Activated CD4-positive, alpha-beta T cell treated with anti-CD3 and anti-CD28 coated beads, Interleukin-2, amount 50 U/mL, for 24 hours (primary cell): ENCODE data around the gene PLEKHH1.
A peak's percentile ranks its signal among the peaks of the same experiment; 100 is the strongest.

Experiments used
- DNase-seq, 2 donors: peaks; one replicate each; pipeline ENCODE4 v3.0.0-alpha.2; 2020; ENCODE audit warnings: low read depth in 1 of 2, low spot score in 1 of 2

The PLEKHH1 gene

DNA sequence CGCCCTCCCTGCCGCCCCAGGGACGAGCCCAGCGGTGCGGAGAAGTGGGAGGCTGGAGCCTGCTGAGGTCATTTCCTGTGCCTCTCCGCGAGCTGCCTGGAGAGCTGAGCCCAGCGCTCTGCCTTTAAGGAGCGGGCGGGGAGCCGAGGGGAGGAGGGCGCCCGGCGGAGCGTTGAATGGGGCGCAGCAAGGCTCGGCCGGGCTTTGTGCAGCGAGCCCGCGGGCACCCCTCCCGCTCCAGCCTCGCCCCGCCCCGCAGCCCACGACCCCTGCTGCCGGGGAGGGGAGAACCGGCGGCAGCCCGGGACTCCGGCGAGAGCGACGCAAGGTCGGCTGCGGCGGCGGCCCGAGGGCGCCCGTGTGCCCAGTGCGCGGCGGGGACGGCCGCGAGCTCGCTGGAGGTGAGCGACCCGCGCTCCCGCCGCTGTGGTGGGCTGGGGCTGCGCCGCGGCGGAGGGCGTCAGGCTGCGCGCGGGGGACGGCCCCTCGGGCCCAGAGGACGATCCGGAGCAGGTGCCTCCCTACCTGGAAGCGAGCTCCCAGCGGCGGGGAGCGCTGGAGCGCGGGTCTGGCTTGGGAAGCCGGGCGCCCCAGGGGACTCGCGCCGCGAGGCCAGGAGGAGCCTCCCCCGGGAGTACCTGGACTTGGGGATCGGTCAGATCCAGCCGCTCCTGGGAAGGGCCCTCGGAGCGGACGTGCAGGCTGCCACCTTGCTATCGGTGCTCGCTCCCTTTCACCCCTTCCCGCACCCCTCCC is at the start of gene PLEKHH1:
PLEKHH1 (plus strand) TSS at position 293 of the 756 bp plus-strand sequence. CDS start 8,578 bp downstream, outside the sequence.
- DNase-seq, result peak; percentile 35 to 49

DNA sequence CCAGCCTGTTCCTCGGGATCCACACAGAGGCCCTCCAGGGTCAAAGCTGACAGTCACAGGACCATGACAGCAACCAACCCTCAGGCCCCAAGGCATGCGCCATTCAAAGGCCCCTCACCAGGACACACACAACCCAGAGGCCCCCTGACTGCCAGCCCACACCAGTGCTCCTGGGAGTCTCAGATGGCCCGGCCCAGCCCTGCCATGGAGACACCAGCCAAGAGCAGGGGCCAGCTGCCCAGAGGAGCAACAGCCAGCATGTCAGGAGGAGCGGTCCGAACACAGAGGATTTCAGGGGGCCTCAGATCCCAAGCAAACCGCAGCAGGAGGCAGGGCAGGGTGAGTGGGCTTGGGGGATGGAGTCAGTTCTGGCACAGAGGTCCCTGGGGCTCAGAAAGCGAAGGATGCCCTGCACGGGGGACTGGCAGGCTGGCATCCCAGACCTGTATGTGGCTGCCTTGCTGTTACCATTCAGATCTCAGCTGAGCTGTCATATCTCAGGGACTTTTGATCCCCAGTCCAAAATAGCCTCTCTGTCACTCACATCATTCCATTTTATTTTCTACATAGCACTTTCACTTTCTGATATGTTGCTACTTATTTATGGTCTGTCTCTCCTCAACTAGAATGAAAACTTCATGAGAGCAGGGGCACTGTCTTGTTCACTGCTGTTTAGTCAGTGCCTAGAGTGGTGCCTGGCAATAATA is 49.4 kb upstream of the PLEKHH1 start:
- DNase-seq, result no peak

DNA sequence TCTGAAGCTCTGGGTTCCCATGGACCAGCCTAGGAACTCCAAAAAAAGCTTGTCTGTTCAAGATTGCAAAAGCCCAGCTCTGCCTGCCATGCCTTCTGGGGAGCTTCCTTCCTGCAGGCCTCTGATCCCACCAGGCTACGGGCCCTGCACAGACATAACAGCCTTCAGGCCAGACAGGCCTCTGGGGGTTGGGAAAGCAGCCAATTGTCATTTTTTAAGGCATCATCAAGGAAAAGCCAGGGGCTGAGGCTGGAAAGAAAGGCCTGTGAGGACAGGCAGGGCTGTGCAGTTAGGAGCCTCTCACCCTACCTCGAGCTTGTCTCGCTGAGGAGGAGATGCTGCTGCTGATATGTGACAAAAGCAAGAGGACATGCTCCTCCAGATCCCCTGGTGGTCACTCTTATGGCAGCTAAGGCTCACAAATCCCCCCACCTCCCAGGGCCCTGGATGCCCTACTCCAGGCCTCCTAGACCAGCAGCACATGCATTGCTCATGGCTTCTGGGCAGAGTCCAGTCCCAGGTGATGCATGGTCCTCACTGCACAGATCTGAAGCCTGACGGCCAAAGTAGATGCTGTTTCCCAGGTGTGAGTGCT is 47.5 kb upstream of the PLEKHH1 start:
- DNase-seq, result no peak

DNA sequence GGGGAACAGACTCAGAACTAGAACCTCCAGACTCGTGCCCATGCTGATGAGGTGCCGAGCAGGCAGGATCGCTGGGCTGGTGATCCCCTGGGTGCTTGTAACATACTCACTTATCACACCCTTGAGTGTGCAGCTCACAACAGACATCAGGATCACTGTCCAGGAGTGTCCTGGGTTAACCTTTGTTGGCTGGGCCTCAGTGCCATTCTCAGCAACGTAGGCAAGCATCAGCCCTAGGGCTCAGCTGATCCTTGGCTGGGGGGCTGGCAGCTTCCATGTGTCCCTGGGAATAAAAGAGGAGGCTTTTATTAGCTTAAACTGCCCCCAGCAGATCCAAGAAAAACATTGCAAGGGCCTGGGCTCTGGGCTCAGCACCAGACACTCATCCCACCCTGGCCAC is 46.2 kb upstream of the PLEKHH1 start:
- DNase-seq, result no peak

DNA sequence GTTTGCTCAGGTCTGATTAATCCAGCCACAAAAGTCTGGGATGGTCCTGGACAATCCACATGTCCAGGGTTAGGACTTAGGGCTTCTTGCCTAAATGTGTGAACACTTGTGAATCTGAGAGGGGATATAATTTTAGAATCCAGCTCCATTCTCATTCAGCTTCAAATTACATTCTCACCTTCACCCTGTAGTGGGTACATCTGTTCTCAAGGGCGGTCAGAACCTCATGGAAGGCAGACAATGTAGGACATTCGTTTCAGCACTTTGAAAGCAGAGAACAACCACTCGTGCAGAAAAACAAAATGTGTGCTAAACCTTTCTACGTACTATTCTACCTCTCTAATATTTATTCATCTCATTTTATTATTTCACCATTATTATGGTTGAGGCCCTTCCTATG is 45.8 kb upstream of the PLEKHH1 start:
- DNase-seq, result no peak

DNA sequence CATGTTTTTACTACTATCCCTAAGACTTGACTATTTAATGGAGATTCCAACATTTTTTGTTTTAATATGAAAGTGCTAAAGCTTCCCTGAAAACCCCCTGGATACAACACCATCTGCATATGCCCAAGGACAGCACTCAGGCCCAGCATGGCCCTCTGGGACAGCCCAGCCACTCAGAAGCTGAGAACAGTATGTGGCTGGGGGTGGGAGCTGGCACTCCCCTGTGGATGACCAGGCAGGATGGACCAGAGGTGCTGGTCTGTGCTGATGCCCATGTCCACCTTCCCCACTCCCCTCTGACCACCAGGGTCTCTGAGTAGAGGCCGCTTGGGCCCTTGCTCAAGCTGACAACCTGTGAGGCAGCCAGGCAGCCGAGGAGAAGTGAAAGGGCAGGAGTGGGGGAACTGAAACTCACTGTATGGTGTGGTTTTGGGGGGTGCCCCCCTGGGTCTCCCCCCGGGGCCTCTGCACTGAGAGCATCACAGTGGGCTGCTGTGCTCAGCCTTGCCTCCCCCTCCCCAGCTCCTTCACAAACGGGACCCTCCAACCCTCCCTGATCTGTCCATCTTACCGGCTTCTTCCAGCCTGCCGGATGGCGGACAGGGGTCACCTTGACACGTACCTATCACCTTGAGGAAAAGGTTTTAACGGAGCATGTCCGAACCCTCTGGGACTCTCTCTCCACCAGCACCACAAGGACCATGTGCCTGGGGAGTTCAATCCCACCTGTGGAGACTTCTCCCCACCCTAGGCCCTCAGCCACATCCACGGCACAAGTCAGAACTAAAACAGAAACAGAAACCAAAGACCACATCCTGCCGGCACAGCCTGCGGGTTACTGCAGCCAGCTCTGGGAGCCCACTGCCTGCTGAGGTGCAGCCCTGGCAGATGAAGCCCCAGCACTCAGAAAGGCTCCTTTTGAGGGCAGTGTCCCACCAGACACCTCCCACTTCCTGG is 44.9 kb upstream of the PLEKHH1 start, which contains the start of gene TMEM229B:
TMEM229B (minus strand) TSS at position 785 of the 957 bp plus-strand sequence. CDS start 14,798 bp downstream, outside the sequence.
- DNase-seq, result peak; percentile 37 to 55

DNA sequence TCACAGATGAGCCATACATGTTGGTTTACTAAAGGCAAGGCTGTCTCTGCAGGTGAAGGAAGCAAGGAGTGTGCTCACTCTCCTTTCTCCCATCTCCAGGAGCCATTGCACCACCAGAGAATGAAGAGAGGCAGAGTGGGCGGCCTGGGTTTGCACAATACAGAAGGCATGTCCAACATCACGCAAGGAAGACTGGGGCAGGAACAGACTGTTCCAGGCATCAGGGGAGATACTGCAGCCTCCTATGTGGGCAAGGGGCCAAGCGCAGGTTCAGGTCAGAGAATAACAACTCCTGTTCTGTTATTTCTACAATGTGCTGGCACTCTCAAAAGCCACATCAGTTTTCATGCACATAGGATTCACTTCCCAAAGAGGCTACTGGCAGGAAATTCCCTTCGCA is 42.9 kb upstream of the PLEKHH1 start:
- DNase-seq, result no peak

DNA sequence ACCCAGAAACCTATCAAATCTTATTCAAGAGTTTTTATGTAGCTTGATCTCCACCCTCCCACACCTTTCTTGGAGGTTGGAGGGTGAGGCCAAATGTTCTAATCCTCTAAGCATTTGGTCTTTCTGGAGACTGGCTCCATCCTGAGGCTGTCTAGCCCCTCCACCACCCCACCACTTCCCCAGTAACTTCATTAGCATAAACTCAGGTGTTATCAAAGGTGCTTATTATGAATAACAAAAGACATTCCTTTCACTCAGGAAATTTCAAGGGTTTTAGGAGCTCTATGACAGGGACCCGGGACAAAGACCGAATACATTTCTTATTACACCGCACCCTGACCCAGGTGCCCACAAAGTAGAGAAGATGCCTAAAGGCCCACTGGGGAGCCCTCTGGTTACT is 41.8 kb upstream of the PLEKHH1 start:
- DNase-seq, result no peak

DNA sequence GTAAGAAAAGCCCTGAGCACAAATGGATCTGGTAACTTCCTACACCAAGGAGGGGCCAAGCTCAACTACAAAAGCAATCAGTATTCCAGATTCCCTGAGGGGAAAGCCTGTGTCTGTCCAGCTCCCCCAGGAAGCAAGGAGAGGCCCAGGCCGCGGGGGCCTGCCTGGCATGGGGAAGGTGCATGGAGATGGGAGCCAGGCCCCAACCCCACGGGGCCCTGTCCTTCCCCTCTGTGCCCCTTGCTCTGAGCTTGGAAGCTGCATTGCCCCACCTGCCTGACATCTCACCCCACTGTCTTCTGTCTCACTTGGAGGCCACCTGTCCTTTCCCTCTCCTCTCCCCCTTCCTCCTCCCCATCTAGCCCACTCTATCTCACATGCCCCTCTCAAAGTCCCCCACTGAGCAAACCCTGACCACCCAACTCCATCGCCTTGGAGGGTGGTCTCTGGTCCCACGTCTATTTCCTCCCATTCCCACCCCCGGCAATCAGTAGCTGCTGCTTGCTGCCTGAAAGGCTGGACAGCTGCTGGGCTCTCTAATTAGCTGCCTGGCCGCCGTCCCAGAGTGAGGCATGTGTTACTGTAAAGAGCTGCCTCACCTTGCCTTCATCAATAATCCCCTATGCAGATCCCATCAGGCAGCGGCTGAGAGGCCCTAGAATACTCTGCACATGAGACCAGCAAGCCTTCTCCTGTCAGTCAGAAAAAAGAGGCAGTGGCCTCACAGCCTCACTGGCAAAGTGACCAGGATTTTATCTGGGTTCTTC is 41.2 kb upstream of the PLEKHH1 start:
- DNase-seq, result no peak

DNA sequence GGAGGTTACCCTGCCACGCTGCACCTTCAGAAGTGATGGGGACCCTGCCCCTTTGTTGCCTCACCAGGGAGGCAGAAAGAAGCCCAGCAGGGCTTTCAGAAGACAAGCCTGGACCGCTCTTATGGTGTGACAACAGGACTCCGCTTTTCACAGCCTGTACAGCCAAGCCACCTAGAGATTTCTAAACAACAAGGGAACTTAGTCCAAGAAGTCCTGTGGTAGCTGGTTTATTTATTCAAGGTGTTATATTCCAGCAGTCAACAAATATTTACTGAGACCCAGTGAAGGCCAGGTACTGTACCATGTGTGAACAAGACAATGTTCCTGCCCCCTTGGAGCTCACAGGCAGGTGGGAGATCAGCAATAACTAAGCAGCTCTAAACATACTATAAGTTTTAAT is 40.6 kb upstream of the PLEKHH1 start:
- DNase-seq, result no peak

DNA sequence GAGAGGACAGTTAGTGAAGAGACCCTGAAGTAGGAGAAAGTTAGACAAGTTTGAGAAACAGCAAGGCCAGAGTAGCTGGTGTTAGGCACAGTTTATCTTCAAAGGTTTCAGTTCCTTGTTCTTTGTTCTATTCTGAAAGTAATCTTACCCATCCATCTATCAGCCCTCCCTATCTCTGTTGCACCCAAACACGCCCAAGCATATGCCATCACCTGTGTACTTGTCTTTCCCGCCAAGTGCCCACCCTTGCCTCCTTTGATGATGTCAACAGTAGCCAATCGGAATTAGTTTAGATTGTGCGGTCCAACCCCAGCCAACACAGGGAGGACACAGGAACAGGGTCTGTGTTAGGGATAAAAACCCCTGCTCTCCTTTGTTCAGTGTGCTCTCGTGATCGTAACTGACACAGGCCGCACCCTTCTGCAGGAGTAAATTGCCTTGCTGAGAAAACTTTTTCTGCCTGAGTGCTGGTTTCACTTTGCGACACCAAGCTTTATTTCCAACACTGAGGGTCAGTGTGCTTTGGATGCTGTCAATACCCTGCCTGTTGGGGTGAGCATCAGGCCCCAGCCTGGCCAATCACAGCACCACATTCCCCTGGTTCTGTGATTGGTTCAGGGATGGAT is 39.9 kb upstream of the PLEKHH1 start:
- DNase-seq, result no peak

DNA sequence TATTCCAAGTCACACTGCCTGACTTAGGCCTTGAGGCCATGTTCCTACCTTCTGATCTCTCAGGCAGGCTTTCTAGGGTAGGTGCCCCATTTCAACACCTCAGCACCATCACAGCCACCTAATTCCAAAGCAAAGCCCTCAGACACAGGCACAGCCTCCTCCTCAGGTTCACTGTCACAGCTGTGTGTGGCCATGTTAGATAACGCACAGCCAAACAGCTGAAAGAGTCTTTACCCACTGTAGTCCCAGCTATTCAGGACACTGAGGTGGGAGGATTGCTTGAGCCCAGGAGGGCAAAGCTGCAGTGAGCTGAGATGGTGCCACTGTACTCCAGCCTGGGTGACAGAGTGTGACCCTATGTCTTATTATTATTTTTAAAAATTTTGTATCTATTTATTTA is 37.3 kb upstream of the PLEKHH1 start:
- no peak for DNase-seq

DNA sequence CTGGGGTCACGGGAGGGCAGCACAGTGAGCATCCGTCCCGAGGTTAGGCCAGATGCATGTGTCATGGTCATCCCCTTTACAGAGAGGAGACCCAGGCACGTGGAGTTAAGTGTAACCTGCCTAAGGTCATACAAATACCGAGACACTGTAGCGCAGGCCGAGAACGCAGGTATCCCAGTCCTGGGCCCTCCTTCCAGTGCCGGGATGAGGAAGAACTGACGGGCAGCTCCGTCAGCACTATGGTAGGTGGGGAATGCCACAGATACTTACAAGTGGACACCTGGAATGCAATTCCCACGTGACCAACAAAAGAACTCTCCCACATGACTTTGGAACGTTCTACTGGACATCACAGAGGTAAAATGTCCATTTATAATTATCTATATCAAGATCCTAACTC is 35.9 kb upstream of the PLEKHH1 start:
- no peak for DNase-seq

DNA sequence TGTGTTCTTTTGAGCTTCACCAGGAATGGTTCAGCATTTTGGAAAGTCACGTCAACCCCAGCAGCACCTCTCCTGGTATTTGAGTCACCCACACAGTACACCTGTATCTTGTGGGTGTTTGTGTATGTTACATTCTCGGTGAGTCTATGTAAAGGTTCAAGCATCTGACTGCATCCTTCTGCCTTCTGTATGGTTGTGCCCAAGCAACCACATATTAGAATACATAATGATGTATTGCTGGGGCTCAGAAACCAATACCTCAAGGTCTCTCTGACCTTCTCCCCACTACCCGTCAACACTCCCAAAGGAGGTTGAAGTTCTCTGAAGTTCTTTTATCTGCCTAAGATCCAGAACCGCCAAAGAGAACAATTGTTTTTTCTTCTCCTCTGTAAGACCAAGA is 35.4 kb upstream of the PLEKHH1 start:
- DNase-seq, result no peak

DNA sequence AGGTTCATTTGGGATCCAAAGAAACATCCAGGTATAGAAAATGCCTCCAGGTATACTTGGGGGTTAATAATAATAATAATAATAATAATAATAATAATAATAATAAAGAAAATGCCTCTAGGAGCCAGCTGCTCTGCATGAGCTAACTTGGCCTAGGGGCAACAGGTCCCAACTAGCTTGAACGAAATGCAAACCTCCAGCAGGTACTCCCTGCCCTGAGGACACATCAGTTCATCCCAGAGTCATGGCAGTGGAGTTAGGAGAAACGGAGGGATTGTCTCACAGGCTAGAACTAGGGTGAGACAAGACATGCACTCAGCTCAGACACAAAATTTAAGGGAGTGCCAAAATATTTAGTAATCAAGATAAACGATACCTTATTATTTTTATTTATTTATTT is 32.1 kb upstream of the PLEKHH1 start:
- no peak for DNase-seq

DNA sequence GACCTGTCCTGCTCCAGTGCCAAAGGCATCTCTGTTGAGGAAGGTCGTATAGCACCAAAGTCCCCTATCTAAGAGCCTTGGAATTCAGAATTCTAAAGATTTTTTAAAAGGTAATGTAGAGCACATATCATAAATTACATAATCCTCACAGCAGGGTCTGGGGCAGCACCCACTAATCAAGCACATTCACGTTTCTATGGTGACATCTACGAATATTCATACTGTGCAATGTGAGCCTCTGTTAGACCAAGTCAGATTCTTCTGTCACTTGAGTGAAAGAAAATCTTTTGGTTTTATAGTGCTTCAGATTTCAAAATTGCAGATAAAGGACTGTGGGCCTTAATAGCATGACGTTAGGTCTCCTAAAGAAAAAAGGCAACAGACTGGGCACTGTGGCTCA is 31.4 kb upstream of the PLEKHH1 start:
- no peak for DNase-seq

DNA sequence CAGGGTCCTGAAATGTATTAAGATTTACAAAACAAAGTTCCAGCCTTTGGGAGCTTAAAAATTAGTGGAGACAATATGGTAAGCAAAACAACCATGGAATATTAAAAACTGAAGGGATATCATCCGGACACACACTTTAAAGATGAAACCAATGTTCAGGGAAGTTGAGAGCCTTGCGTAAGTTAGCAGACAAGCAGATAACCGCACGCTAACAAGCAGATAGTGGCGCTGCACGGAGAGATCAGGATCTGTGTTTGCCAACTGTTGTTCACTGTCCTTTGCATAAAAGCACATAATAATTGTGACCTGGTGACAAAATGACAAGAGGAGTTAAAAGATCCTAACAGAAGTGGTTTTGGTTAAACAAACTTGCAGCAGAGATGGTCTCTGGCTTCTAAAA is 30.2 kb upstream of the PLEKHH1 start:
- no peak for DNase-seq

DNA sequence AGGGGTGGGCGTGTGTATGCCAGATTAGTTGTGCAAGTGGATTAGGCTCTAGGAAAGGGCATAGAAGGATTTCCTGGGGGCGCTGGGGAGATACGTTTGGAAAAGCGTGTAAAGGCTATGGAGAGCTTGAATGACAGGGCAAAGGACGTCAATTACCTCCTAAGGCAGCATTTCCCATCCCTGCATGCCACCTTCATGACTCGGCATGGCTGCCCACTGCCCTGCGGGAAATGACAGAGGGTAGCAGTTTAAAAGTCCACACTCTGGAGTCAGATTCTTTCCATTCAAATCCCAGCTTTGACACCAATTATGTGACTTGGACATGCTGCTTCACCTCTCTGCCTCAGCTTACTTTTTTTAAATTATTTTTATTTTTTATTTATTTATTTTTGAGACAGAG is 29.8 kb upstream of the PLEKHH1 start:
- DNase-seq, result no peak

DNA sequence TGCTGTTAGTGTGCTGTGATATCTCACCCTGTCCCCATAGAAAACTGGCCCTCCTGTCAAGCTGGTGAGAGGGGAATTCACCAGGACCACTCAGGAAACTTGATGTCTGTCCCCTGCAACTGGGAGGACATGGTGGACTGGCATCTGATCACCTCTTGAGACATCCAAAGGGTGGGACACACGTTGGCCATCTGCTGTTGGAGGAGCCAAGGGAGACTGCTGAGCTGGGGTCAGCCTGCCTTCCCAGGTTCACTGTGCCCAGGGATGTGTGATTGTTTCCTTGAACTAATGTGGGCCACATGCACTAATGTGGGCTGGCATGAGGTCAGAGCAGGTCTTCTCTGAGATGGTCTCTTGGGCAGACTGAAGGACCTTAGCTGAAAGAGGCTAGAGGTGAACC is 27.8 kb upstream of the PLEKHH1 start:
- no peak for DNase-seq

DNA sequence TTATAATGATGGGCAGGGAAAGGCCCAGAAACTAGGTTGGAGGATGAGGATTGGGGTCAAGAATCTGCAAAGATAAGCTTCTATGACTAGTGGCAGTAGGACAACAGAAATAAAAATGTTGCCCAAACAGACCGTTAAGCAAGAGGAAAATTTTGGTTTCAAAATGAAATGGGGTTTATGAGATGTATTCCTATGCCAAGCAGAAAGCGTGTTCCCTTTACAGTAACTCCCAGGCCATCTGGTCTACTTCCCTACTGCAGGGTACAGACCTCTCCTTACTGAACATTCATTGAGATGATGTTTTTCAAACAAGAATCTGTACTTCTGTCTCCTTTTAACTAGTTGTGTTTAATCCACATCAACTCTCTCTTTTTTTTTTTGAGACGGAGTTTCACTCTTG is 24.1 kb upstream of the PLEKHH1 start:
- no peak for DNase-seq
